MM.1S (cell line): ENCODE results near the gene TANC1.

ENCODE experiments used
- EZH2 ChIP-seq: fragments of 300-600 bp; sonication (generic); optimal IDR thresholded peaks from 2 replicates; pipeline ENCODE3; 2017; ENCODE audit warnings: low read depth, mild to moderate bottlenecking, antibody characterized with exemption, low read length, mixed read lengths
- EZH2phosphoT487 ChIP-seq: fragments of 300-600 bp; sonication (generic); IDR thresholded peaks from 2 replicates; pipeline ENCODE4 v1.6.1; 2018; ENCODE audit warnings: antibody characterized with exemption, low read length
- TF ChIP-seq, protein P1 (sequence below): fragments of 300-600 bp; sonication (generic); IDR thresholded peaks from 2 replicates; pipeline ENCODE4 v1.5.1; 2016; ENCODE audit warnings: antibody characterized with exemption, low read length, mixed read lengths

- TF ChIP-seq, protein P1, sequence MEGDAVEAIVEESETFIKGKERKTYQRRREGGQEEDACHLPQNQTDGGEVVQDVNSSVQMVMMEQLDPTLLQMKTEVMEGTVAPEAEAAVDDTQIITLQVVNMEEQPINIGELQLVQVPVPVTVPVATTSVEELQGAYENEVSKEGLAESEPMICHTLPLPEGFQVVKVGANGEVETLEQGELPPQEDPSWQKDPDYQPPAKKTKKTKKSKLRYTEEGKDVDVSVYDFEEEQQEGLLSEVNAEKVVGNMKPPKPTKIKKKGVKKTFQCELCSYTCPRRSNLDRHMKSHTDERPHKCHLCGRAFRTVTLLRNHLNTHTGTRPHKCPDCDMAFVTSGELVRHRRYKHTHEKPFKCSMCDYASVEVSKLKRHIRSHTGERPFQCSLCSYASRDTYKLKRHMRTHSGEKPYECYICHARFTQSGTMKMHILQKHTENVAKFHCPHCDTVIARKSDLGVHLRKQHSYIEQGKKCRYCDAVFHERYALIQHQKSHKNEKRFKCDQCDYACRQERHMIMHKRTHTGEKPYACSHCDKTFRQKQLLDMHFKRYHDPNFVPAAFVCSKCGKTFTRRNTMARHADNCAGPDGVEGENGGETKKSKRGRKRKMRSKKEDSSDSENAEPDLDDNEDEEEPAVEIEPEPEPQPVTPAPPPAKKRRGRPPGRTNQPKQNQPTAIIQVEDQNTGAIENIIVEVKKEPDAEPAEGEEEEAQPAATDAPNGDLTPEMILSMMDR: no peak
- TF ChIP-seq EZH2 (no peak), EZH2phosphoT487 (no peak)
Measured at GRCh38 chr2:159136391-159136790, 168.0 kb downstream of the TANC1 start.
